Mesothelial cell of epicardium (in vitro differentiated cells): ENCODE data around the gene TP73. TPM values are rescaled to one million over a fixed set of nuclear protein-coding genes. Genes with fewer than 3 reads are reported as not detected.
A peak's percentile ranks its signal among the peaks of the same experiment; 100 is the strongest.

Source experiments
- DNase-seq, 2 experiments: peaks; one replicate each; pipeline ENCODE4 v3.0.0; 2021; ENCODE audit warnings: low spot score in 2 of 2; ENCODE audit not compliant: unreplicated experiment in 2 of 2
- H3K27ac Mint-ChIP-seq: 2 replicates; pipeline ENCODE4 v1.8.0; 2021; ENCODE audit warnings: mixed read lengths
- H3K27me3 Mint-ChIP-seq: 2 replicates; pipeline ENCODE4 v1.8.0; 2021; ENCODE audit warnings: low read depth, mixed read lengths
- H3K36me3 Mint-ChIP-seq: 2 replicates; pipeline ENCODE4 v1.8.0; 2021; ENCODE audit warnings: mixed read lengths
- H3K4me1 Mint-ChIP-seq: 2 replicates; pipeline ENCODE4 v1.8.0; 2021; ENCODE audit warnings: mixed read lengths
- H3K4me3 Mint-ChIP-seq: 2 replicates; pipeline ENCODE4 v1.8.0; 2021; ENCODE audit warnings: mild to moderate bottlenecking, moderate library complexity, mixed read lengths
- H3K9me3 Mint-ChIP-seq: 2 replicates; pipeline ENCODE4 v1.8.0; 2021; ENCODE audit warnings: mixed read lengths
- CTCF ChIP-seq: fragments of 200-600 bp; sonication (generic); IDR thresholded peaks from one replicate; pipeline ENCODE4 v1.5.0; 2021; ENCODE audit warnings: antibody characterized with exemption; ENCODE audit not compliant: unreplicated experiment
- total RNA-seq: library from RNA; stranded (reverse); gene quantifications from 3 replicates; pipeline ENCODE4 v1.2.1, GENCODE V29; 2021

The TP73 gene
- total RNA-seq, 1 donor from 2014 or later = 1.4 TPM

DNA sequence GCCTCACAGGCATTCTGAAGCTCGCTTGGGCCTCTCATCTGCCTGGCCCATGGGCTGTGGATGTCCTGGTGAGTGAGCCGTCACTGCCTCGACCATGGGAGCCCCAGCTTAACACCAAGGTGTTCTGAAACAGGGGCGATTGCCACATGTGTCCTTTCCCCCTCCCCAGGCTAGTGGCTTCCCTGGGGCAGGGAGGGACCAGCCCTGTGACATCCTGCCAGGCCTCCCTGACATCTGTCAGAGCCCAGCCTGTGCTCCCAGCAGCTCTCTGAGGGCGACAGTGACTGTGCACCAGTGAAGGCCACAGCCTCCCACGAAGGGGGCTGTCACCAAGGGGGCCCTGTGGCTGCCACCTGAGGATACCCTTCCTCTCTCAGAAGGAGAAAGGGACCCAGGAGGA, 64.0 kb downstream of the TP73 start:
- Mint-ChIP-seq H3K27me3 (peaks cover 17% of the 10 kb centered on the region), H3K4me1 (peaks cover 5% of the 10 kb centered on the region), H3K36me3 (no peaks in the 10 kb centered on the region), H3K4me3 (no peak overlapping the region), H3K27ac (no peak overlapping the region), H3K9me3 (no peaks in the 10 kb centered on the region)
- no peak for TF ChIP-seq CTCF
- DNase-seq = no peak

DNA sequence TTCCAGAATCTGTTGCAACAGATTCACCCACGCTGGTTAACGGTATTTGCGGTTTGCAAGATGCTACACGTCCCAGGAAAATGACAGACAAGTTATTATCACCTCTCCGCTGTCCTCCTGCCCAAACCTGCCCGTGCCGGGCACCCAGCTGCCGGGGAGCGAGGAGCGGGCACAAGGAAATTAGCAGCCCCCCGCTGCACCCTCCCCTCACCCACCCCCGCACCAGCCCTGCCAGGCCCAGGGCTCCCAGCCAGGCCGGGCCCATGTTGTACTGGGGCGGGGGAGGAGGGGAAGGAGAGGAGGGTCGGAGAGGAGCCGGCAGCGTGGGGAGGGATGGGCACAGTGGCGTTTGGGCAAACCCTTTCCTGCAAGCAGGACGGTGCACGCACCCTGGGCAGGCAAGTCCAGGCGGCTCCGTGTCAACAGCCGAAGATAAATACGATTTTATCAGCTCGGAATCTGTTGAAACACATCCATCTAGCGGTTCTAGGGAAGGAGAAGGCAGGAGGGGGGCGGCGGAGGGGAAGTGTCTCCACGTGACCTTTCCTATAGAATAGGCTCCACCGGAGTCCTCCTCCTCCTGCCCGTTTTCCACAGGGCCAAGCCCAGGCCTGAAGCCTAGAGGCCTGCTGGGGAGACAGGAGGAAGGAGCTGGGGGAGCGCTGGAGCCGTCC, 64.9 kb downstream of the TP73 start:
- H3K36me3 Mint-ChIP-seq = no peaks in the 10 kb centered on the region
- peaks cover 12% of the 10 kb centered on the region for H3K27me3 Mint-ChIP-seq
- H3K4me3 Mint-ChIP-seq = no peak overlapping the region
- peaks cover 5% of the 10 kb centered on the region for H3K4me1 Mint-ChIP-seq
- DNase-seq = no peak
- TF ChIP-seq CTCF = no peak
- no peaks in the 10 kb centered on the region for H3K9me3 Mint-ChIP-seq
- no peak overlapping the region for H3K27ac Mint-ChIP-seq

GRCh38 chr1:3717715-3718601, 65.6 kb downstream of the TP73 start:
- H3K9me3 Mint-ChIP-seq = no peaks in the 10 kb centered on the region
- no peaks in the 10 kb centered on the region for H3K36me3 Mint-ChIP-seq
- TF ChIP-seq CTCF = no peak
- peaks cover 9% of the 10 kb centered on the region for H3K27me3 Mint-ChIP-seq
- H3K27ac Mint-ChIP-seq = no peak overlapping the region
- no peak overlapping the region for H3K4me3 Mint-ChIP-seq
- peaks cover 5% of the 10 kb centered on the region for H3K4me1 Mint-ChIP-seq
- peak; percentile 64 to 81 for DNase-seq

DNA sequence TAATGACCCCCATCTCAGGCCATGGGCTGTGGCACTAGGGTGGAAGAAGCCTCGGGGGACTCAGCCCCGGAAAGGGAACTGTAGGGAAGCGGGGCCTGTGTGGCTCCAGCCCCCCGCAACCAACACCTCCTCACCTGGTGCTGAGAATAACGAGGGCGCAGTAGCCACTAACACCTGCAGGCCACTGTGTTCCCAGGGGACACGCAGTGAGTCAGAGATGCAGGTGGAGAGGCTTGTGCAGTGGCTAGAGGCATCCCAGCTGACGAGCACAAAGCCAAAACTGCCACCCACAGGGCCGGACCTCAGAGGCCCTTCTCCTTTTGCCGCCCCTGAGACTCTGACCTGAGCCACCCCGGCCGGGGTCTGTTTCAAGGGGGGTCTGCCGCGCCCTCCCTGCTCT, 66.4 kb downstream of the TP73 start:
- TF ChIP-seq CTCF = no peak
- Mint-ChIP-seq H3K4me1 (peaks cover 3% of the 10 kb centered on the region), H3K36me3 (no peaks in the 10 kb centered on the region), H3K27ac (no peak overlapping the region), H3K27me3 (peaks cover 9% of the 10 kb centered on the region), H3K9me3 (no peaks in the 10 kb centered on the region), H3K4me3 (no peak overlapping the region)
- DNase-seq = no peak

- H3K9me3 Mint-ChIP-seq = no peaks in the 10 kb centered on the region
- no peaks in the 10 kb centered on the region for H3K36me3 Mint-ChIP-seq
- H3K4me3 Mint-ChIP-seq = no peak overlapping the region
- H3K27ac Mint-ChIP-seq = no peak overlapping the region
- TF ChIP-seq CTCF = no peak
- H3K4me1 Mint-ChIP-seq = no peaks in the 10 kb centered on the region
- no peak for DNase-seq
- H3K27me3 Mint-ChIP-seq = peaks cover 14% of the 10 kb centered on the region
Measured at GRCh38 chr1:3721955-3722465, 69.7 kb downstream of the TP73 start.
